ENCODE results near the gene CHRM4. TPM values are rescaled to one million over a fixed set of nuclear protein-coding genes. Genes with fewer than 3 reads are reported as not detected.

Gene CHRM4
- total RNA-seq, 1 donor from 2014 or later, result 0.27 TPM

DNA sequence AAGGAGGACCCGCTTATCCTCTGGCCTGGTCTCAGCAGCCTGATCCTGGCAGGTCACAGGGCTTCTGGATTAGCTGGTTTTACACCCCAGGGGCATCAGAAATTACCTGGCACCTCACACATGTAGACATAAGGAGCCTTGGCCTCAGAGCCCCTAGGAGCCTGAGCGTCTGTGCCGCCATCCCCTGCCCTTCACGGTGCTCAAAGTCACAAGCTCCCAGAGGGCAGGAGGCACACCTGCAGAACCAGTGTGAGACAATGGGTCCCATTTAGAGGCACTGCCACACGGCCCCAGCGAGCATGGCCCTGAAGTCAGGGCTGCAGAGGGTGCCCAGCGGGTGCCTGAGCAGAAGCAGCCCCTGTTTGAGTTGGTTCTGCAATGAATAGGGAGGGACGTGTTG is 40.4 kb downstream of the CHRM4 start:
- Histone ChIP-seq H3K9ac (ENCODE audit: low read length) (no peak overlapping the region), H3K9me3 (ENCODE audit: insufficient read depth, low read depth, low read length) (no peaks in the 10 kb centered on the region), H3K4me3 (ENCODE audit: insufficient read depth, low read depth, low read length) (no peak overlapping the region), H4K20me1 (ENCODE audit: insufficient read depth, low read length) (peaks cover 70% of the 10 kb centered on the region), H3K27me3 (ENCODE audit: insufficient read depth, low read length) (no peaks in the 10 kb centered on the region), H3K4me1 (ENCODE audit: insufficient read depth, low read length) (peaks cover 12% of the 10 kb centered on the region), H2AFZ (ENCODE audit: low read depth, low read length) (no peak overlapping the region), H3K36me3 (ENCODE audit: insufficient read depth, low read length) (no peaks in the 10 kb centered on the region), H3K27ac (ENCODE audit: low read depth, low read length) (no peak overlapping the region), H3K4me2 (ENCODE audit: low read length) (no peak overlapping the region), H3K79me2 (ENCODE audit: insufficient read depth, low read length) (peaks cover 74% of the 10 kb centered on the region)
- peaks cover 17% of the 10 kb centered on the region for H3K4me1 Mint-ChIP-seq (ENCODE audit: low read depth, unreplicated experiment)
- no peaks in the 10 kb centered on the region for H3K27me3 Mint-ChIP-seq (ENCODE audit: low read depth, unreplicated experiment)
- no peaks in the 10 kb centered on the region for H3K9me3 Mint-ChIP-seq (ENCODE audit: unreplicated experiment)
- no peak overlapping the region for H3K4me3 Mint-ChIP-seq (ENCODE audit: unreplicated experiment)
- peaks cover 2% of the 10 kb centered on the region for H3K36me3 Mint-ChIP-seq (ENCODE audit: low read depth, unreplicated experiment)
- TF ChIP-seq, protein P1, sequence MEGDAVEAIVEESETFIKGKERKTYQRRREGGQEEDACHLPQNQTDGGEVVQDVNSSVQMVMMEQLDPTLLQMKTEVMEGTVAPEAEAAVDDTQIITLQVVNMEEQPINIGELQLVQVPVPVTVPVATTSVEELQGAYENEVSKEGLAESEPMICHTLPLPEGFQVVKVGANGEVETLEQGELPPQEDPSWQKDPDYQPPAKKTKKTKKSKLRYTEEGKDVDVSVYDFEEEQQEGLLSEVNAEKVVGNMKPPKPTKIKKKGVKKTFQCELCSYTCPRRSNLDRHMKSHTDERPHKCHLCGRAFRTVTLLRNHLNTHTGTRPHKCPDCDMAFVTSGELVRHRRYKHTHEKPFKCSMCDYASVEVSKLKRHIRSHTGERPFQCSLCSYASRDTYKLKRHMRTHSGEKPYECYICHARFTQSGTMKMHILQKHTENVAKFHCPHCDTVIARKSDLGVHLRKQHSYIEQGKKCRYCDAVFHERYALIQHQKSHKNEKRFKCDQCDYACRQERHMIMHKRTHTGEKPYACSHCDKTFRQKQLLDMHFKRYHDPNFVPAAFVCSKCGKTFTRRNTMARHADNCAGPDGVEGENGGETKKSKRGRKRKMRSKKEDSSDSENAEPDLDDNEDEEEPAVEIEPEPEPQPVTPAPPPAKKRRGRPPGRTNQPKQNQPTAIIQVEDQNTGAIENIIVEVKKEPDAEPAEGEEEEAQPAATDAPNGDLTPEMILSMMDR (IDR thresholded peaks at IDR 0.05; ENCODE audit: insufficient read depth, low read depth, low read length), result no peak
- no peak for TF ChIP-seq EZH2 (IDR thresholded peaks at IDR 0.05; ENCODE audit: insufficient read depth, low read length)
- DNase-seq (ENCODE audit: low read depth) (no peak), FAIRE-seq (no peak)
- no peak overlapping the region for H3K27ac Mint-ChIP-seq (ENCODE audit: unreplicated experiment)

DNA sequence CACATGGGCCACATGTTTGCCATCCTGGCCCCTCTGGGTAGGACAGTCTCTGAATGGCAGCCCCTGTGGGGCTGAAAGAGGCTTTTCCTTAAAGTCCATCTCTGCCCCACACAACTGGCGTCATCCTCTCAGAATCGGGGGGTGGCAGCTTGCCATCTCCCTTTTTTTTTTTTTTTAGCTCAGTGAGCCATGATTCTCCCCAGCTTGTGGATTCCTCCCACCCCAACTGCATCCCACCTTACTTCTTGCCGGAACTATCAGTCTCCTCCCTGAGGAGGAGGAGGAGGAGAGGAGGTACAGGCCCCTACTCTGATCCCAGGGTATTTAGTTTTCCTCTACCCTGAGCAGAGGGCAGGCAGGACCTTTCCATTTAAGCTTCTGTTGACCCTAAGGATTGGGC is 40.9 kb downstream of the CHRM4 start:
- Histone ChIP-seq H2AFZ (ENCODE audit: low read depth, low read length) (no peak overlapping the region), H3K36me3 (ENCODE audit: insufficient read depth, low read length) (no peaks in the 10 kb centered on the region), H3K9me3 (ENCODE audit: insufficient read depth, low read depth, low read length) (no peaks in the 10 kb centered on the region), H3K79me2 (ENCODE audit: insufficient read depth, low read length) (peaks cover 72% of the 10 kb centered on the region), H4K20me1 (ENCODE audit: insufficient read depth, low read length) (peaks cover 67% of the 10 kb centered on the region), H3K4me1 (ENCODE audit: insufficient read depth, low read length) (peaks cover 16% of the 10 kb centered on the region), H3K4me3 (ENCODE audit: insufficient read depth, low read depth, low read length) (no peak overlapping the region), H3K9ac (ENCODE audit: low read length) (no peak overlapping the region), H3K27ac (ENCODE audit: low read depth, low read length) (no peak overlapping the region), H3K27me3 (ENCODE audit: insufficient read depth, low read length) (no peaks in the 10 kb centered on the region), H3K4me2 (ENCODE audit: low read length) (no peak overlapping the region)
- no peak for TF ChIP-seq EZH2 (IDR thresholded peaks at IDR 0.05; ENCODE audit: insufficient read depth, low read length)
- TF ChIP-seq, protein P1 (IDR thresholded peaks at IDR 0.05; ENCODE audit: insufficient read depth, low read depth, low read length), result no peak
- no peak overlapping the region for H3K4me3 Mint-ChIP-seq (ENCODE audit: unreplicated experiment)
- H3K27me3 Mint-ChIP-seq (ENCODE audit: low read depth, unreplicated experiment), result no peaks in the 10 kb centered on the region
- DNase-seq (ENCODE audit: low read depth) (no peak), FAIRE-seq (no peak)
- no peaks in the 10 kb centered on the region for H3K9me3 Mint-ChIP-seq (ENCODE audit: unreplicated experiment)
- peaks cover 16% of the 10 kb centered on the region for H3K4me1 Mint-ChIP-seq (ENCODE audit: low read depth, unreplicated experiment)
- no peaks in the 10 kb centered on the region for H3K36me3 Mint-ChIP-seq (ENCODE audit: low read depth, unreplicated experiment)
- no peak overlapping the region for H3K27ac Mint-ChIP-seq (ENCODE audit: unreplicated experiment)

DNA sequence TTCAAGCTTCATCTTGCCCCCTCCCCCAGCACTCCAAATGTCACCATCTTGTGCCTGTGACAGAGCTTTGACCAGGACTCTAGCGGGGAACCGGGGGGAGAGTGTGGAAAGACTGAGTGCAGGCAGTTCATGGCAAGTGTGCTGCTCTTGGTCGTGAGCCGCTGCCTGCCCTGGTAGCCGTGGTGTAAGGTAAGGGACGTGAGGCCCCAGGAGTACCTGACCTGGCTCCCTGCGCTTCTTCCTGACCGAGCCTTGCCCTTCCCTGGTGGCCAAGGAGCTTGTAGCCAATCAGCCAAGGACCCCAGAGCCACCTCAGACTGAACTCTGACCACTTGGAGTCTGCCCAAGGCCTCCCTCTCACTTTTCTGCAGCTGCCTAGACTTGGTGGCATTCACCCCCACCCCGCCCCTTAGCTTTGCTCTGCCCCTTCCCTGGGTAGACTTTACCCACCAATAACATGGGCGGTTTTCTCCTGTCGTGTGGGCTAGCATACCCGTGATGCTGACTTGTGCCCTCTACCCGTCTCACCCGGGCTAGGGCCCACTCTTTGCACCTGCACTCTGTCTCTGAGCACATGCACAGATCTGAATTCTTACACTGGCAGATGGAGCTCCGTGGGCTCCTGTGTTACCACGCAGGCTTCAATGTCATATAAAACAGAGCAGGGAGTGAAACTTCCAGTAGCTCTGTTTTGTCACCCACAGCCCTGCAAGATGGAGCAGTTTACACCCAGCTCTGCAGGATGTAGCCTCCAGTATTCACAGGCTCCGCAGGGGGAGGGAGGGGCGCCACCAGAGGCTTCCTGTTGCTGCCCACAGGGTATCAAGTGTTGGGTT is 42.8 kb downstream of the CHRM4 start:
- Histone ChIP-seq H3K4me2 (ENCODE audit: low read length) (peak overlapping the region; percentile 98), H2AFZ (ENCODE audit: low read depth, low read length) (no peak overlapping the region), H3K79me2 (ENCODE audit: insufficient read depth, low read length) (peaks cover 61% of the 10 kb centered on the region), H3K27me3 (ENCODE audit: insufficient read depth, low read length) (no peaks in the 10 kb centered on the region), H3K36me3 (ENCODE audit: insufficient read depth, low read length) (no peaks in the 10 kb centered on the region), H3K4me3 (ENCODE audit: insufficient read depth, low read depth, low read length) (peak overlapping the region; percentile 86), H3K9ac (ENCODE audit: low read length) (peak overlapping the region; percentile 85), H3K4me1 (ENCODE audit: insufficient read depth, low read length) (peaks cover 19% of the 10 kb centered on the region), H3K27ac (ENCODE audit: low read depth, low read length) (no peak overlapping the region), H3K9me3 (ENCODE audit: insufficient read depth, low read depth, low read length) (no peaks in the 10 kb centered on the region), H4K20me1 (ENCODE audit: insufficient read depth, low read length) (peaks cover 56% of the 10 kb centered on the region)
- Mint-ChIP-seq H3K27ac (ENCODE audit: unreplicated experiment) (peak overlapping the region; percentile 50), H3K4me3 (ENCODE audit: unreplicated experiment) (peak overlapping the region; percentile 88), H3K4me1 (ENCODE audit: low read depth, unreplicated experiment) (peaks cover 21% of the 10 kb centered on the region), H3K27me3 (ENCODE audit: low read depth, unreplicated experiment) (no peaks in the 10 kb centered on the region), H3K36me3 (ENCODE audit: low read depth, unreplicated experiment) (no peaks in the 10 kb centered on the region), H3K9me3 (ENCODE audit: unreplicated experiment) (no peaks in the 10 kb centered on the region)
- TF ChIP-seq EZH2 (IDR thresholded peaks at IDR 0.05; ENCODE audit: insufficient read depth, low read length), result no peak
- TF ChIP-seq, protein P1 (IDR thresholded peaks at IDR 0.05; ENCODE audit: insufficient read depth, low read depth, low read length), result no peak
- FAIRE-seq, result no peak
- DNase-seq (ENCODE audit: low read depth), result no peak
